ENCODE results near the gene ATP8B4.

DNA sequence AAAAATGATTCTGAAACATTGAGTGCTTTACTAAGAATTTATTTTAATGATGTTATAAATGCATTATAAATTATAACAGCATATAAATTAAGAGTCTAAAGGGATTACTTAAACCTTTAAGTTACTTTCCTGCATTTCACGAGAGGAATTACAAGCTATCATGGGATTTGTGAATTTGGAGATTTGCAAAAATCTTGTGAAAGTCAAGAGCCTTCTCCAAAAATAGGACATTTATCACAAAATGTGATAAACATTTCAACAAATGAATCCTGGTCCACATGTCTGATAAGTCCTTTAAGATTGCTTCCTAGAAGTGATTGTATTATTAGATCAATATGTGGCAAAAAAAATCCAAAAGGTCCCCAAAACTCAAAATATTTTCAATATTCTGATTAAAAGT, 154.5 kb downstream of the ATP8B4 start:
- TF ChIP-seq, protein P1, sequence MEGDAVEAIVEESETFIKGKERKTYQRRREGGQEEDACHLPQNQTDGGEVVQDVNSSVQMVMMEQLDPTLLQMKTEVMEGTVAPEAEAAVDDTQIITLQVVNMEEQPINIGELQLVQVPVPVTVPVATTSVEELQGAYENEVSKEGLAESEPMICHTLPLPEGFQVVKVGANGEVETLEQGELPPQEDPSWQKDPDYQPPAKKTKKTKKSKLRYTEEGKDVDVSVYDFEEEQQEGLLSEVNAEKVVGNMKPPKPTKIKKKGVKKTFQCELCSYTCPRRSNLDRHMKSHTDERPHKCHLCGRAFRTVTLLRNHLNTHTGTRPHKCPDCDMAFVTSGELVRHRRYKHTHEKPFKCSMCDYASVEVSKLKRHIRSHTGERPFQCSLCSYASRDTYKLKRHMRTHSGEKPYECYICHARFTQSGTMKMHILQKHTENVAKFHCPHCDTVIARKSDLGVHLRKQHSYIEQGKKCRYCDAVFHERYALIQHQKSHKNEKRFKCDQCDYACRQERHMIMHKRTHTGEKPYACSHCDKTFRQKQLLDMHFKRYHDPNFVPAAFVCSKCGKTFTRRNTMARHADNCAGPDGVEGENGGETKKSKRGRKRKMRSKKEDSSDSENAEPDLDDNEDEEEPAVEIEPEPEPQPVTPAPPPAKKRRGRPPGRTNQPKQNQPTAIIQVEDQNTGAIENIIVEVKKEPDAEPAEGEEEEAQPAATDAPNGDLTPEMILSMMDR (IDR thresholded peaks at IDR 0.05): no peak
- TF ChIP-seq POLR2AphosphoS5 (IDR thresholded peaks at IDR 0.05; ENCODE audit: low read depth, low read length): no peak

Data from Panc1 (cell line).